GM18502 (cell line): ENCODE data around the gene PRPH2.
"Not testable (repeated sequence)": the region's sequence is repeated elsewhere in the genome, so short reads cannot be mapped to it uniquely, and the experiment has no call there.

Source experiments
- ATAC-seq: cut with Tn5 transposase; IDR thresholded peaks from one replicate; pipeline ENCODE4 v1.9.1; 2021; ENCODE audit warnings: mild to moderate bottlenecking; ENCODE audit not compliant: unreplicated experiment, poor library complexity

PRPH2 gene

DNA sequence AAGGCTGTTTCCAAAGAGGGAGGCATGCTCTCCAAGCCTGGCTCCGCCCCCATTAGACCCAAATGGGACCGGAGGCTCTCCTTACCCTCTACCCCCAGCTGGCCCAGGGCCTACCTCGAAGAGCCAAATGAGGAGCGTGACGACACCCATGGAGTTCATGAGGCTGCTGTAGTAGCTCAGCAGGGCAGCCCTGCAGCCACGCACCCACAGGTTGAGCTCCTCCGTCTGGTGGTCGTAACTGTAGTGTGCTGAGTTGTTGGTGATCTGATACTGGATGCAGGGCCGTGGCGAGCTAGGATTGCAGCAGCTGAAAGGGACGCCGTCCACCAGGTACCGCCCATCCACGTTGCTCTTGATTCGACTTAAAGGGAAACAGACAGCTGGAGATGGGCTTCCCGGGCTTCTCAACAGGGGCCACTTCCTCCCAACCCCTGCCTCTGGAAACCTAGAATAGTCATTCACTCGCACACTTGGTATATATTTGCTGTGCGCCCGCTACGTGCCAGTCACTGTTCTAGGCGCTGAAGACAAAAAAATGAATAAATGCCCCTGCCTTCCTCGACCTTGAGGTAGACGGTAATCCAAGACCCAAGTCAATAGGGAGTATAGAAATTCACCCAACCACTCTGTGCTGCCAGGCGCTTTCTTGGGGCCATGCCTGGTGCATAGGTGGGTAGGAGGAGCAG lies 18.0 kb downstream of the PRPH2 start:
- no peak for ATAC-seq

DNA sequence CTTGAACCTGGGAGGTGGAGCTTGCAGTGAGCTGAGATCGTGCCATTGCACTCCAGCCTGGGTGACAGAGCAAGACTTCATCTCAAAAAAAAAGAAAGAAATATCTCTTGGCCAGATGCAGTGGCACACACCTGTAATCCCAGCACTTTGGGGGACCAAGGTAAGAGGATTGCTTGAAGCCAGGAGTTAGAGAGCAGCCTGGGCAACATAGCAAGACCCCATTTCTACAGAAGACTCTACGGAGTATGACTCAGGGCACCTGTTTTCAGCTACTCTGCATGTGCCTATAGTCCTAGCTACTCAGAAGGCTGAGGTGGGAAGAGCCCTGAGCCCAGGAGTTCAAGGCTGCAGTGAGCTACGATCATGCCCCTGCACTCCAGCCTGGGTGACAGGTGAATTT lies 19.6 kb downstream of the PRPH2 start:
- not testable (repeated sequence) for ATAC-seq

DNA sequence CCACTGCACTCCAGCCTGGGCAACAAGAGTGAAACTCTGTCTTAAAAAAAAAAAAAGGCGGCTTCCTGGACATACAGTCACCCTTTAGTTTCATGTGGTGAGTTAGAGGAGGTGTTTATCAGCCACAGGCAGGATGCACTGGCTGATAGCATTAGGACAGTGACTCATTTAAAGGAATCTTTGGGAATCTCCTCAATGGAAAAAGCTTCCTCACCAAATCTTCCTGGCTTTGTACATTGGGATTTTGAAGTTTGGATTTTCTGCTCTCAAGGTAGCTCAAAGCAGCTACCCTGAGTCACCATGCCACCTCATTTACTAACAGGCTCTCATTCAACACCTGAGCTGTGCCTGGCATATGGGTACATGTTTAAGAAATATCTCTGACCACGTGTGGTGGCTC lies 20.2 kb downstream of the PRPH2 start:
- no peak for ATAC-seq

DNA sequence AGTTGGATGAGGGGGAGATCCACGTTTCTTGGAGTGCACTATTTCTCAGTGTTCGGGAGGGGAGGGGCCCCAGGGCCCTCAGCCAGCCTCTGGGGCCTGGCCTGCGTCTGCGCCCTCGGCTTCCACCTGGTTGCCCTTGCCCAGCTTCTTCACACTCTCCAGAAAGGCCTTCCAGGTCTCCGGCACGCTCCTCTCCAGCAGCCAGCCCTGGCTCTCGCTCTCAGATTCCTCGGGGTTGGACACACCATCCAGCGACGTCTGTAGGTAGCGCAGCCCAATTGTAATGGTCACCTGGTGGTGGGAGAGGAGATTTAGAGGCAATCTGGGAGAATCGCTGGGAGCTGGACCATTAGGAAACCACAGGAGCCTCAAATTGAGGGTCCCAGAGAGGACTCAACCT lies 24.2 kb downstream of the PRPH2 start:
- no peak for ATAC-seq

DNA sequence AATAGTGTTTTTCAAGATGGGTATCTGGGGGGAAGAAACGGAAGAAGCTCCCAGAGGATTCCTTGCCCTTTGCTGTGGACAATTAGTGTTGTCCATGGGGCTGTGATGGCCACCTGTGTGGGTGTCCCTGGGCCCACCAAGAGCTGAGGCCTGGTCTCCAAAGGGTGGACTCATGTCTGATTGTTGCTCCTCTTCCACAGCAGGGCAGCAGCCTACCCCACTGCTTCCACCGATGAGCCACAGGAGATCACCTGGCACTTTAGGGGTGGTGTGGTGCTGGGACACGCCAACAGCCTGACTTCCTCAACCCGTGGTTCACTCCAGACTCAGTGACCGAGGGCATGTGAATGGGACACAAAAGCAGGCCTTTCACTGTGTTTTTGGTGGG lies 25.1 kb downstream of the PRPH2 start:
- no peak for ATAC-seq

DNA sequence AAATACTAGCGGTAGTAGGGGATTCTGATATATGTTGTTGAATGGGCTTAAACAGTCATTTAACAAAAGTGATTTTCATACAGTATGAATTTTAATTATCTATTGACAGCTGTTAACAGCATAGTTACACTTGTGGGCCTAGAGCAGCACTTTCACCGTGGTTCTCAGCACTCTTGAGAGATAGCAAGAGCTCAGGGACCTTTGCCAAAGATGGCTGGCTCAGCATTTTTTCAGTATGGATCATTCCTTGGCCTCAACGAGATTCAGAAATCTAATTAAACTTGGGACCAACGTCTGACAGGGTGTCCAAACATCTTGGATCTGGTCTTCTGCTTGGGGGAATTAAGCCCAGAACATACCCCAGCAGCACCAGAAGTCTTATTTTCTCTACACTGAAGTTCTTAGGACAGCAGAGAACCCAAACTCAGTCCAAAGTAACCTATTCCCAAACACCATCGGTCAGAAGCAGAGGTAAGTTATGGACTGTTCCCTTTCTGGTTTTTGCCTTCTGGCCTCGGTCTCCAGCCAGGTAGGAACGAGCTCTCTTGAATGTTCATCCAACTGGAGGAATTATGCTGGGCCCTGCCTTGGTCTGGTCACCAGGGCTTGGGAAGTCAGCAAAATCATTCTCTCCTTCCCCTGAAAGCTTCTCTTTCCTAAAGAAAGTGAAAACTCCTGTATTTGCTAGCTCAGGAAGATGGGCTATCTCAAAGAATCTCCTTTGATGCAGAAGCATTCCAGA lies 25.7 kb downstream of the PRPH2 start:
- ATAC-seq = no peak

DNA sequence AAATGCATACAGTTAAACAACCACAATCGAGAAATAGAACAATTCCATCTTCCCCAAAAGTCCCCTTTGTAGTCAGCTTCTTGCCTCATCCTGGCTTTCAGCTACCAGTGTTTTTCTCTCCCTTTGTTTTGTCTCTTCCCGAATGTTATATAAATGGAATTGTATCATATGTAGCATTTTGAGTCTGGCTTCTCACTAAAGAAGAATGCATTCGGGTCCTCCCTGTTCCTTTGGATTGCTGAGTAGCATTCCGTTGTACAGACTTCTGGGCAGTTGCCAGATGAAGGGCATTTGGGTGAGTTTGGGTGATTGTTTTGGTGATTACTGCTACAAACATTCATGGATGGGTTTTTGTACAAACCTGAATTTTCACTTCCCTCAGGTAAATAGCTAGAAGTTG lies 27.8 kb downstream of the PRPH2 start:
- no peak for ATAC-seq

DNA sequence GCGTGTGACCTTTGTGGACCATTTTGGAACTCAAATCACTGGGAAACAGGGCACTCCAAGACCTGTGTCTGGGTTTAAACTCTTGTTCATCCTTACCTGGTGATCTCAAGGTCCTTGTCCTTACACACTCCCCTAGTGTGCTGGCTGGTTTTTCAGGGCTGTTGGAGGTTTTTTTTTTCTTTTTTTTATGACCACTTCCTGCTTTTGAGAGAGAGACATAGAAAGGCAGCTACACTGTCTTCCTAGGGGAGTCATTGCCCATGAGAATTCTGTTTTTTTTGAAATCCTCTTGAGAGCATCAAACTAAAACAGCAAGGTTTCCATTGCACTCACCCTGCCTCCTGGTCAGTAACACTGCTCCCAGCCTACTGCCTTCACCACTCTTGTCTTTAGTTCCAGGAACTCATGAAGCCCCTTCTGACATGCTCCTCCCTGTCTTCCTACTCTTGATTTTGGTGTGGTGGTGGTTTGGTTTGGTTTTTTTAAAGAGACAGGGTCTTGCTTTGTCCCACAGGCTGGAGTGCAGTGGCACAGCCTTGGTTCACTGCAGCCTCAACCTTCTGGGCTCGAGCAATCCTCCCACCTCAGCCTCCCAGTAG lies 28.6 kb downstream of the PRPH2 start:
- no peak for ATAC-seq

DNA sequence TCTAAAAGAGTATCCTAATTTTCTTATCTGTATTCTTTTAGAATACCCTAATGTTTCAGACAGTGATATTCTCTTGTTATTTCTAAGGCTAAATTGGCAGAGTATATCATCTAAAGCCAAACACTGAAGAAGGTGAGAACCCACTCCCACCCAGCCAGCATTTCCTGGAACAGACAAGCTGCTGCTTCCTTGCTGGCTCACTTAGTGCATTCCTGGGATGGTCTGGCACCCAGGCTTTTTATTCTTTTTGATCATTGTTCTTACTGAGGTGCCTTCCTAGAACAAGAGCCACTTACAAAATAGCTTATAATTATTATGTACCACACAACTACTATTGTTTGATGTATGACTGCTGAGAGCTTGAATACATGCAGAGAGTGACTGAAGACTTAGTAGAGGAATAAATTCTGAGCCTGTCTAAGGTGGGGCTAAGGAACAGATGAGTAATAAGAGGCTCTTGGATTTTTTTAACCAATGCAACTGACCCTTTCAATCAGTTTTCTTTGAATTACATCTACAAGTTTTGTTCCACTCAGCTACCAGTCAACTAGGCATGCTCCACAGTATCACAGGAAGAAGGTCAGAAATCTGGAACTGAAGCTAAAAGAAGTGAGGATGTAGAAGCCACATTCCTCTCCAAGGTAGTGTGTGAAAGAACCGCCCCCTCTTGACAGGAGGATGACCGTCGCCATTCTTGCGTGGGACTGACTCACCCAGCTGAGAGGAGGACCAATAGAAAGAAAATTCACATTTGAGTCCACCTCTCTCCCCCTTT lies 30.1 kb downstream of the PRPH2 start:
- no peak for ATAC-seq

DNA sequence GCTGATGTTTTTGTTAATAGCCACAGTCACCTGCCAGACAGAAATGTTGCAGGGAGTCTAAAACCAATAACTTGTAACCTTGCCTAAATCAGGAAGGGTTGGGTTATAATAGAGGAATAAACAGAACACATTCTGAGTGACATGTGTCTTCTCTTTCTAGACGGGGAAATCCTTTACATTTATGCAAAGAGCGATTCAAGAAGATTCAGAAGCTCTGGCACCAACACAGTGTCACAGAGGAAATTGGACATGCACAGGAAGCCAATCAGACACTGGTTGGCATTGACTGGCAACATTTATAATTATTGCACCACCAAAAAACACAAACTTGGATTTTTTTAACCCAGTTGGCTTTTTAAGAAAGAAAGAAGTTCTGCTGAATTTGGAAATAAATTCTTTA lies 31.5 kb downstream of the PRPH2 start:
- ATAC-seq = no peak

DNA sequence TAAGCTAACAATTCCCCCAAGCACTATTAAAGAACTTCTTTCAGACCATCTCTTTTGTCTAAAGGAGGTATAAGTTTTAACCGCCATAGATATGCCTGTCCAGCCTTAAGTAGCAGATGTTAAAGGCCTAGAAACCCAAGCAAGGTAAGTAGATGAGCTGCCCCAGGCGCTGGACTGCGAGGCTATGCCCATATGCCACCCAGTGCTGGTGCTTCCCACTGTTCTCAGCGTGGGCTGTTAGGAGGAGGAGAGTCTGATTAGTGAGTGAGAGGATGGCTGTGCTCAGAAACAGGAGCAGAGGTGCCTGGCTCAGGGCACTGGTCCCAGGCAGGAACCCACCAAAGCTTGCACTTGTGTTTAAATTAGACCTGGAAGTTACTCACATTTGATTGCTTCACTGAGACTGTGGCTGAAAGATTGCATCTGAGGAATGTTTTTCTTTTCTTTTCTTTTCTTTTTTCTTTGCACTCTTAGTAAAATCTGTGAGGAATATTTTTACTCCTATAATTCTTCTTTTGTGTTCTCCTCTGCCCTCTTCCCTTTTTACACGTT lies 32.2 kb downstream of the PRPH2 start:
- ATAC-seq = no peak

DNA sequence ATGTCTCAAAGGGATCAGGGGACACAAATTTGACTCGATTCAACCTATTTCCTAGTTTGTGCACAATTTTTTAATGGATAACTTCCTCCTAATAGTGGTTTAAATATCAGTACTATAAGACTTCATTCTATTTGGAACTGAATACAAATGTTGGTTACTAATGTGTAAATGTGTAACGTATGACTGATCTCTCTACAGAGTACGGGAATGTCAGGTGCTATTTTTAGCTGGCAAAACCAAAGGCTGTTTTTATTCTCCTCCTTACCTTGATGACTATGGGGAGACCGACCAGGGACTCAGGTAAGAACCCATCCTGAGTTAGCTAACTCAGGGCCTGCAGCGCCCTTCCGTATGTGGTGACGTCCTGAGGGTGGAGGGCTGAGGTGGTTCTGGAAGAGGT lies 33.0 kb downstream of the PRPH2 start:
- no peak for ATAC-seq

DNA sequence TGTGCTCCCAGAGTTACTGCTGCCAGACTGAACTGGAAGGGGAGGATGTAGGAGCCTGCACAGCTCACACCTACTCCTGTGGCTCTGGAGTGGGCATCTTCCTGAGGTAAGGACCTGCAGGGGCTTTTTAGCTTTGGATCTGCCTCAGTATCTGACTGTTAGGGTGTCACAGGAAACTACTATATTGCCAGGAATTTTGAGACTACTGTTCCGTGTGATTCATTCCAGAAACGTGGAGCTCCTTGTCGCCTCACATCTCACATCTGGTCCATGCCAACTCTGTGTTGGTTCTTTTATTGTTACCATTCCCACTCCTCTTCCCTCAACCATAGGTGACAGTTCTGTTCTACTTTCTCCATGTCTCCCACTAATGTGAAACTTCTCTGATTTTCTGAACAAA lies 34.1 kb downstream of the PRPH2 start:
- no peak for ATAC-seq

DNA sequence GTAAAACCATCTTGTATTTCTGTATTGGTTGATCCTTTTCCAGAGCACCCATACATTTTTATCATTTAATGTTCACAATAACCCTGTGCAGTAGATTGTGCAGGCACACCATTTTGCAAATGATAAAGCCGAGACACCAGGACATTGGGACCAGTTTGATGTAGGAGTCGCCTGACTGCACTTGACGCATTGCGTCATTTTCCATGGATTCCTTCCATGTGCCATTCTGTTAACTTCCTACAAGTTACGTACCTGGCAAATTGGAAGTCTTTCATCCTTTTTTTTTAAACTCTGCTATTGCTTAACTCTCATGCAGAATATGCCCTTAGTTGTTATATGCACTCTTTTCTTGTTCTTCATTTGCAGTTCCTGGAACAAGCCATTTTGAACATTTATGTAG lies 43.0 kb downstream of the PRPH2 start:
- no peak for ATAC-seq

DNA sequence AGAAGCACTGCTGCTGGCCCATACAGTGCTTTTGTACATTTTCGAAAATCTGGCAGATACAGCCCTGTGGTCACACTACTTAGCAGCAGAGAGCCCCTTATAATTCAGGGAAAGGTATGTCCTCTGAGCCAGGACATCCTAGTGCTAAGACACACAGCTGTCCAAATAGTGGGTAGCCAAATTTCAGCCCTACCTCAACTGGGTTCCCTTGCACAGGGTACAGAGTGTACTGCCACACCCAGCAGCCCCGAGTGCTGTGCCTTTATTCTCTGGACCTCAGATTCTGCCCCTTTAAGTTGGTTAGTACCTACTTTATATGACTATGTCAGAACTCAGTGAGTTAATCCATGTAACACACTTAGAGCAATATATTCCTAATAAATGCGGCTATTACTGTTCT lies 47.6 kb downstream of the PRPH2 start:
- no peak for ATAC-seq

DNA sequence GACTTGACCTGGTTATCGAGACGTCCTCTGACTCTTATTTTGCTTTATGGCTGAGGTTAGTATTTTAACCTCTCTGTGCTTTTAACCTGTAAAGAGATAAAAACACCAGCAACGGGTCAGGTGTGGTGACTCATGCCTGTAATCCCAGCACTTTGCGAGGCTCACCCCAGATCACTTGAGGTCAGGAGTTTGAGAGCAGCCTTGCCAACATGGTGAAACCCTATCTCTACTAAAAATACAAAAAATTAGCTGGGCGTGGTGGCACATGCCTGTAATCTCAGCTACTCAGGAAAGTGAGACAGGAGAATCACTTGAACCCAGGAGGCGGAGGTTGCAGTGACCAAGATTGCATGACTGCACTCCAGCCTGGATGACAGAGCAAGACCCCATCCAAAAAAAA lies 48.0 kb downstream of the PRPH2 start:
- not testable (repeated sequence) for ATAC-seq

DNA sequence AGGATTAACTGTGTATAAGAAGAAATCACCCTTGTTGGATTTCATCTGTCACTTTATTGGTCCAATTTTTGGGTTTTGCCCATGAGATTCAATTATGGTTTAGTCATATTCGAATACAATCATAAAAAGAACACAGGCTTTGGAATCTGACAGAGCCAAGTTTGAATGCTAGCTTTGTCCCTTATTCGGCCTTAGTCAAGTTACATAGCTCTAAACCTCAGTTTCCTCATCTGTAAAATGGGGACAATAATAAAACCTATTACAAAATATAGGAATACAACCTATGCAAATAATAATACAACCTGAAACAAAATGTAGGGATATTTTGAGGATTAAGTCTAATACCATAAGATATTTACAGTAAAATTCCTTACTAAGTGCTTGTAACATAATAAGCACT lies 57.7 kb downstream of the PRPH2 start:
- no peak for ATAC-seq

DNA sequence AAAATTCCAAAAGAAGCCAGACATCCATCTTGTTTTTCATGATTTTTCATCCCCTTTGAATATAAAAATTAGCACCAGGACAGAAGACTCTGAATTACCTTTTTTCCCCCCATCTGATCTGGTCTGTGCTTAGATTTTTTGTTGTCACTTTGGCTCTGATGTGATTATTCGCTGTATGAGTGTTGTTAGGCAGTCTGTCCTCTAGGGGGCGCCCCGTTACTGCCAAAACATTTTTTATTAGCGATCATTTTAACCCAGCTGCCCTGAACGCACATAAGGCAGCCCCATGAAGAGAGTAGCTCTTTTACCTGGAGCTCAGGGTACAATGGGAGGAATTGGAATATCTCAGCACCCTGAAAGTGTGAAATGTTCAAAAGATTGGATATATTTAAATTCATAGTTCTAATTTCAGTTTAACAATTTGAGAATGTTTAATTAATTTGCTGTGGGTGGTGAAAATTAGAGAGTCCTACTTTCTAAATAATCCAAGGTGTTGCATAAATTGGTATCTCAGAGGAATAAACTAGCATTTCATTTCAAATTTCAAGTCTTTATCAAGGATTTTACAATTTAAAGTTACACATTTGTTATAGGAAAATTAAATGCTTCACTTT lies 60.8 kb downstream of the PRPH2 start:
- no peak for ATAC-seq

DNA sequence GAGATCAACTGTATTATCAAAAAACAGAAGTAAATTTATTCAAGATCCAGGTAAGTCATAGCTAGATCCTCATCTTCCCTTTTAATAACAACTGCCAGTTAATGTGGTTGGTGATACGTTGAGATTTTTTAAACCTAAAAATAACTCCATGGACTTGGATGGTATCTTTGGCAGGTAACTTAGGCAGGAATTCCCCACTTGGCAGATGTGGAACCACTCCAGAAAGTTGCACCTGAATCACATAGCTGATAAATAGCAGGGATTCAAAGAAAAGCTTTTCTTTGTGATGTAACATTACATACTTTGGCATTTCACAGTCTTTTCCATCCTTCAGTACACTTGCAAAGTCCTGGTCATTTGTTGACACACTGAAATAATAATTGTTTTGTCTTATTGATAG lies 62.6 kb downstream of the PRPH2 start:
- ATAC-seq = no peak

DNA sequence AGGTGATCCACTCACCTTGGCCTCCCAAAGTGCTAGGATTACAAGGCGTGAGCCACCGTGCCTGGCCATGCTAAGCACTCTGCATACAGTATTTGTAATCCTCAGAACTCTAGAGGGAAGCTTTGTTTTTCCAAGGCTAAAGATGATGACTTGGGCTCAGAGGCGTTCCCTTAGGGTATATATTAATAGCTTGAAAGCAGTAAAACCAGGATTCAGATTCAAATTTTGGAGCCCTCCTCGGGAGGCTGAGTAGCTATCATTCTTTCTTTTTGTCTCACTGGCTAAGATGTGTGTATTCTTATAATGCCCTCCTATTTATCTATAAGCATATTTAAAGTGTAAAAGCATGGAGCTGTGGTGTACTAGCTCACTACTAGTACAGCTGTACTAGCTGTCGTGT lies 68.5 kb downstream of the PRPH2 start:
- no peak for ATAC-seq
